HT-29 (cell line): Measurements from ENCODE around the gene CYBB. TPM values are rescaled to one million over a fixed set of nuclear protein-coding genes. Genes with fewer than 3 reads are reported as not detected.
"Not testable (repeated sequence)": the region's sequence is repeated elsewhere in the genome, so short reads cannot be mapped to it uniquely, and the experiment has no call there.

ENCODE experiments used
- DNase-seq: peaks from one replicate; pipeline ENCODE4 v3.0.0-alpha.2; 2015; ENCODE audit warnings: low spot score
- total RNA-seq: library from RNA; depleted of rRNA; stranded (reverse); fragments of >200 nt; shearing (Covaris generic); gene quantifications from 2 replicates; pipeline ENCODE4 v1.2.3, GENCODE V29; 2014; rRNA removed

The CYBB gene
- 0.34 and 0.58 TPM in 2 replicates for total RNA-seq

DNA sequence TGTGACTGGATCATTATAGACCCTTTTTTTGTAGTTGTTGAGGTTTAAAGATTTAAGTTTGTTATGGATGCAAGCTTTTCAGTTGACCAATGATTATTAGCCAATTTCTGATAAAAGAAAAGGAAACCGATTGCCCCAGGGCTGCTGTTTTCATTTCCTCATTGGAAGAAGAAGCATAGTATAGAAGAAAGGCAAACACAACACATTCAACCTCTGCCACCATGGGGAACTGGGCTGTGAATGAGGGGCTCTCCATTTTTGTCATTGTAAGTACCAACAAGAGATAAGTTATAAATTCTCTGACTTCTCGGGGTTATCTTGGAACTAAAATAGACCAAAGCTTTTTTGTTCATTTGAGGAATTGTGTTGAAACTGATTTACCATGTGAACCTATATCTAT, at the start of gene CYBB:
Gene CYBB (plus strand): TSS at position 203 of the 400 bp plus-strand sequence. CDS start 19 bp downstream, at position 222.
- no peak for DNase-seq

GRCh38 chrX:37745354-37745753, 34.5 kb upstream of the CYBB start:
- peak; percentile 68 for DNase-seq

- DNase-seq = no peak
These were observed 34.0 kb upstream of the CYBB start for GRCh38 chrX:37745835-37746217.

DNA sequence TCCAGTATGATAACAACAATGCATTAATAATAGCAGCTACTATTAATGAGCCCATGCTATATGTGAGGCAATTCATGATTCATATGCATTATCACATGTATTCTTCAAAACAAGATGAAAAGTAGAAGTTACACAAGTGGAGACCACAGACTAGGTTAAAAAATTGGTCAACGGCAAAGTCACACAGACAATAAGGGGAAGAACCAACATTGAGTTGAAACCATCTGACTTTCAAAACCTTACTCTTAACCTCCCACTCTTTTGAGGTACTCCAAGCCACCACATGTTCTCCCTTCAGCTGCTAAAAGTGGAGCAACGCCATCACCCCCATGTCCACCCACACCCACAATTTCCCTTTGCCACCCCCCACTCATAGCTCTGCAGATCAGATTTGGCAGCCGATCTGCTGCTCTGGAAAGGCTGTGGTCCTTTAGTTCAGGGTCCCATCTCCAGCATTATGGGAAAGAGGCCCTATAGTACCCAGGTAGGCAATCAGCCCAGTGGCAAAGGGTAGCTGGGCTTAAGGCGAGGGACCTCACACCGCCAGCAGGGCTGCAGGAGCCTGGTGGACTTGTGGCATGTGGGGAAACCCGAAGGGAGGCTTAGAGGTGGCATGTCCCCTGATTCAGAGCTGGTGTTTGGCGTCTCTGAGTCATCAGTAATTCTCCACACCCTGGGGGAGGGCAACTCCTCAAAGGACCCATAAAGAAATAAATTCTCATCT, 33.5 kb upstream of the CYBB start:
- DNase-seq = no peak

GRCh38 chrX:37746951-37747350, 32.9 kb upstream of the CYBB start:
- no peak for DNase-seq

GRCh38 chrX:37752281-37752680, 27.6 kb upstream of the CYBB start:
- no peak for DNase-seq

DNA sequence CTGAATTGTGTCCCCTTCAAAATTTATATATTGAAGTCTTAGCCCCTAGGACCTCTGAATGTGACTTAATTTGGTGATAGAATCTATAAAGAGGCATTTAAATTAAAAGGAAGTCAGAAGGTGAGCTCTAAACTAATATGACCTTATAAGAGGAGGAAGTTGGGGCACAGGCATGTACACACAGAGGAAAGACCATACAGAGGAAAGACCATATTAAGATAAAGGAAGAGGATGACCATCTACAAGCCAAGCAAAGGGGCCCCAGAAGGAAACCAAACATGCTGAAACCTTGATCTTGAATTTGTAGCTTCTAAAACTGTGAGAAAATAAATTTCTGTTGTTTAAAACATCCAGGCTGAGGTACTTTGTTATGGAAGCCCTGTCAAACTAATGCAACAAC, 26.9 kb upstream of the CYBB start:
- DNase-seq = no peak

DNA sequence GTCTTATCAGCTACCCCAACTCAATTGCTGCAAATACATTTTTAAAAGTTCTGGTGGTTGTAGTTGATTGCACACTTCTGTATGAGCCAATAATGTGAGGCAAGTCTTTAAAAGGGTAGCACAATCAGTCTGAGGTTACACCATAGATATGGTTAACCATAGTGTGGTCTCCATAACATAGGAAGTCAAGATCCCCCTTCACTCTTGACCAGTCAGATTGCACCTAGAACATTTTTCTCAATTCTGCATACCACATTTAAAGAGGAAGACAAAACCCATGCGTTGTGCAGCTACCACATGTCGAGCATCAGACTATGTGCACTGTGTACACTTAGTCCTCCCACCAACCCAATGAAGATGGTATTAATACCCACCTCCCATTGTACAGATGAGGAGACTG, 26.5 kb upstream of the CYBB start:
- no peak for DNase-seq

DNA sequence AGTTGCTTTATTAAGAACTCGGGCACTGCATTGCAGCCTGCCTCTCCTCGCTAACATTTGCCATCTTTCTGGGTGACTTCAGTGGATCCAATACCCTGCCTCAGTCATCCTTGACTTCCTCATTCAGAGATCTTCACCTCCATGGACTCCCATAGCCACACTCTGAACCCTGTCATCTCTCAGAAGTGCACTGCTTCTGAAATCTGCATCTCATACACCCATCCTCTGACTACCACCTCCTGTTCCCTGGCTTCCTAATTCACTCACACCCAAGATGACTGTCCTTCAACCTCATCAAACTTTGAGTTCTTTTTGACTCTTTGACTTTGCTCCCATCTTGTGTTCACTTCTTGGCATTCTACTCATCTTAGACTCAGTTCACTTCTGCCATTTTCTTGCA, 25.3 kb upstream of the CYBB start:
- no peak for DNase-seq

DNA sequence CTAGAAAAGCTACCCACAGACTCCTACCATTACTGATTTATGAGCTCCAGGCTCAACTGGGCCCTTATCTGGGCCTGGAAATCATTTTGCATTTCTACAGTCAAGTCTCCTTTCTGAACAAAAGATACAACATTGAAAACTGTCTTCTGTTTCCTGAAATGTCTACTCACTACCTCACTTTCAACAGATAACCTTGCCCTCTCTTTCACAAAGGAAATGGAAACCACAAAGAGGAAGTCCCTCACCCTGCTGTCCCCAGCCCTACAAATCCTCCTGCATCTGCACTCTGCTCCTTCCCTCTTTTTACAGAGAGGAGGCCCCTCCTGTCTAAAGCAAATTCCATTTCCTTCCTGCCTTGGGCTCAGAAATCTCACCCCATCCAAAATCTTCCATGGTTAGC, 24.8 kb upstream of the CYBB start:
- no peak for DNase-seq

GRCh38 chrX:37757082-37757481, 22.8 kb upstream of the CYBB start:
- DNase-seq = no peak

GRCh38 chrX:37759351-37759750, 20.5 kb upstream of the CYBB start:
- DNase-seq = no peak

DNA sequence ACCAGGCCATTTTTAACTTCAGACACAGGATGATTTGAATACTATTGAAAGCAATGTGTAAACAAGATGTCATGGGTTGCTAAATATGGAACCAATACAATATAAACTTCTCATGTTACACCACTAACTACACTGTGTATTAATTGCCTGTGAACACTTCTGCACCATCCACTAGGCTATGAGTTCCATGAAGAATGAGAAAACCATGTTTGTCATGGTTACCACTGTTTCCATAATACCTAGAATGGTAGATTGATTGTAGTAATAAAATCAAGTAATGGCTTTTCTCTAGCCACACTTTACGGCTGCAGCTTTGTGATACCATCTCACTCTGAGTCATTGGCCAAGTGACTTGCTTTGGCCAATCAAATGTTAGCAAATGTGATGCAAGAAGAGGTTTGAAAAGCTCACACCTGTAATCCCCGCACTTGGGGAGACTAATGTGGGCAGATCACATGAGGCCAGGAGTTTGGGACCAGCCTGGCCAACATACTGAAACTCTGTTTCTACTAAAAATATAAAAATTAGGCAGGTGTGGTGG, 19.9 kb upstream of the CYBB start:
- DNase-seq = no peak

- DNase-seq = no peak
These were observed 16.5 kb upstream of the CYBB start for GRCh38 chrX:37763400-37763799.

DNA sequence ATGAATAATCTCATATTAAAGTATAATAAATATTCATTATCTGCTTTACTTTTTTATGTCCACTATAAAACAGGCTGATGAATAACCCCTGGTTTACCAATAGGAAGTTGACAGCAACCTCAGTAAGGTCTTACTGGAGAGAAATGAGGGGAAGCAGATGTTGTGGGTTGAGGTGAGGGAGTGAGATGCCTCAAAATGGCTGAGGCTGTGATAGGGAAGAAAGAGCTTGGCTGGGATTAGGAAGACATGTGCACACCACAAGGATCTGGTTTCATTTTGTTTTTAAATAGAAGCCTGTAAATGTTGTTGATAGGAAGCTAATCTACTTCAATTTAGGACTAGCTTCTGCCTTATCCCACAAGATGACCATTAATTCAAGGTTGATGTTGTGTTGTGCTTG, 14.4 kb upstream of the CYBB start:
- no peak for DNase-seq

- no peak for DNase-seq
These were observed 12.4 kb upstream of the CYBB start for GRCh38 chrX:37767430-37767829.

DNA sequence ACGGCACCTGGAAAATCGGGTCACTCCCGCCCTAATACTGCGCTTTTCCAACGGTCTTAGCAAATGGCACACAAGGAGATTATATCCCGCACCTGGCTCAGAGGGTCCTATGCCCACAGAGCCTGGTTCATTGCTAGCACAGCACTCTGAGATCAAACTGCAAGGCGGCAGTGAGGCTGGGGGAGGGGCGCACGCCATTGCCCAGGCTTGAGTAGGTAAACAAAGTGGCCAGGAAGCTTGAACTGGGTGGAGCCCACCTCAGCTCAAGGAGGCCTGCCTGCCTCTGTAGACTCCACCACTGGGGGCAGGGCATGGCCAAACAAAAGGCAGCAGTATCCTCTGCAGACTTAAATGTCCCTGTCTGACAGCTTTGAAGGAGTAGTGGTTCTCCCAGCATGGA, 11.0 kb upstream of the CYBB start:
- DNase-seq = not testable (repeated sequence)

DNA sequence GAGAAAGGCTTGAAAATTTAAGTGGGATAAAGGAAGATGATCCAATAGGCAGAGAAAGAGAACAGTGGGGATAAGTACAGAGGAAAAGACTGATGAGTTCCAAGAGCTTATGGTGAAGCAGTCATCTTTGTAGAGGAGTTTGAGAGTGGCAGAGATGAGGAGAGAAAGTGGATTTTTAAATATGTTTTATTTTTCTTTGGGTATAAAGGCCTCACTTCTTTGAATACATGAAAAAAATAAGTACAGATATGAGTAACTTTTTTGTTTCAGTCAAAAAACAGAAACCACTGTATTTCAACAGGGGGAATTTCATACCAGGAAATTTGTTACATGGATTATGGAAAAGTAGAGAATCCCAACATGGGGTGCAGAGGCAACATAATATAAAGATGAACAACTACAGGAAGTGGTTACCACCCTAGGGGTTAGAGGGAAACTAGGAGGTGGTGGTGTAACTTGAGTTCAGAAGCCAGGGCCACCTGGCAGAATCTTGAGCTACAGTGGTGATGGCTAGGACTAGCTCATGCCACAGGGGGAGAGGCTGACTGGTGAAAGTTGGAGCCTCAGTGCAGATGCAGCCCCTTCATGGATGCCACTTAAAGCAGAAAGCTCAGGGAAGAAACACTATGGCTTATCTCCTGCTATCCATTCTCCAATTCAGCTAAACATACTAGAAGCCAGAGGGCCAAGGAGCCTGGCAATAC, 3.4 kb upstream of the CYBB start:
- no peak for DNase-seq

DNA sequence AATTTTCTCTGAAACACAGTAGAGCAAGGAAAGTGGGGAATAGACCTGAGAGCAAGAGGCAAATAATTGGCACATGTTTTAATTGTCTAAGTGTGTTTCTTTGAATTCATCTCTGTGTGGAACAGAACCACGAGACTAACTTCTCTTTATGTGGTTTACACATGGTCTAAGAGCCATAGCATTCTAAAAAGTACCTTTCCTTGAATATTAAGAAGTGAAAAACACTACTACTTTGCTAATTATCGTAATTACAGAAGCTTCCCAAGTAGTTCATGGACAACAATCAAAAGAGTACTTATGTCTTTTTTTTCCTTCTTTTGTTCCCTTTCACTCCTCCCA, 2.9 kb upstream of the CYBB start:
- no peak for DNase-seq

DNA sequence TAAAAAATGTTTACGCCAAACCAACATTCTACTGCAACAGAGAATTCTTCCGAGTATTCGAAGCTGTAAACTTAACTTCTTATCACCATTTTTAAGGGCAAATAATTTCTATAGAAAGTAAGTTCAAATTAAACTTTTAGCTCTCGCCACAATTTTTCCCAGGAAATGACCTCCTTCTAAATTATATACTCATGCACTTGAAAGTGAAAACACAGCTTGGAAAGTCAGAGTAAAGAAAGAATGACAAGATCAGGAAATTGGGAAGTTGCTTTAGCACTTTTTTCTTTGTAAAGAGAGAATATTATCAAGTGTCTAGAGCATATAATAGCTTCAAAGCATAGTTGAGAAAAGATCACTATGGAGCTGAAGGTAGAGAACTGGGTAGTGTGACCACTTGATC, 1.2 kb downstream of the CYBB start:
- no peak for DNase-seq

- DNase-seq = no peak
These were observed 2.0 kb downstream of the CYBB start for GRCh38 chrX:37781814-37782213.

DNA sequence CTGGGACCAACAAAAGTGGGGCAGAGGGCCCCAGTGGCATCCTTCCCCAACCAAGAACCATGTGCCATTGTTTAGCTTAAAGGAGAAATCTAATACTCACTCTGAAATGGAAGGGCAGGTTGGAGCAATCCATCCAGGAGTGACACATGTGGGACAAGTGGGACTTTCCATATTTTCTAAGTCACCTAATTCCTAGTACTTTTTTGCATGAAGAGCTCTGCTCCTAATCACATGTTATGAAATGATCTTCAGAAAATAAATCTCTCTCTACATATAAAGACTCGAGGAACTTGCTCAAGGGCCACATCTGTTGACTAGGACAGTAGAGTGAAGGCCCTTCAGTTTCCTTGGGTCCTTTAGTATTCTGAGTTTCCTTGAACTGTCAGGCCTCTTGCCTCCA, 2.5 kb downstream of the CYBB start:
- DNase-seq = no peak

GRCh38 chrX:37783305-37783704, 3.4 kb downstream of the CYBB start:
- no peak for DNase-seq
